GM21576 (cell line): ENCODE data around the gene PPP1R1B.
"Not testable (repeated sequence)": the region's sequence is repeated elsewhere in the genome, so short reads cannot be mapped to it uniquely, and the experiment has no call there.

Source experiments
- ATAC-seq: cut with Tn5 transposase; IDR thresholded peaks from one replicate; pipeline ENCODE4 v1.9.1; 2021; ENCODE audit warnings: mild to moderate bottlenecking, moderate library complexity; ENCODE audit not compliant: unreplicated experiment

PPP1R1B gene

DNA sequence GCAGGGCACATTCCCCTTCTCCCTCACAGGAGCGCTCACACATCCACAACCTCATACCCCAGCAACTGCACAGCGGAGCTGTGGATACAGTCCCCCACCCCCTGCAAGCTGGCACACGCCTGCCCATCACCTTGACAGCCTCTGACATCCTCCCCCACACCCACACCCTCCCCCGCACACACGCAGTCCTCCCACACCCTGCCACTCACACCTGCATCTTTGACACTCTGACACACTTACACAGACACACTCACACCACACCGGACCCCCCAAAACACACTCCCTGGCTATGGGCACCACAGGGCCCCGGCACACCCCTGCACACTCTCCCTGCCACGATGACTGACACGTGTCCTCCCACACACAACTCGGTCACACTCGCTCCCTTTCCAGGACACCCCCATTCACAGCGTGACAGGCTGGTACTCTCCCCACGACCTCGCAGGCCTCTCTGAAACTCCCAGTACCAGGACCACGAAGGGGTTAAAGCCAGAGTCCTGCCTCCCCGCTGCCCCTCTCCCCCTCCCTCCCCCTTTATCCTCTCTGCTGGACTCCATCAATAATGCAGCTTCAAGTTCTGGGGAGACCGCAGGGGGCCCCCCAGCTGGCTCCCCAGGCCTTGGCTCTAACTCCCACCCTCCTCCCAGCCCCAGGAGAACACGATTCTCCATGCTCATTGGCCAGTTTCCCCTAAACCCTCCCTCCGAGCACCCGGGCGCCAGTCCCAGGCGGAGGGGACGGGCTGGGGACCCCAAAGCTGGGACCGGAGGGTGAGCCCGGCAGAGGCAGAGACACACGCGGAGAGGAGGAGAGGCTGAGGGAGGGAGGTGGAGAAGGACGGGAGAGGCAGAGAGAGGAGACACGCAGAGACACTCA, at the start of gene PPP1R1B:
Gene PPP1R1B (plus strand): TSS at position 782 of the 876 bp plus-strand sequence. CDS start 441 bp downstream, outside the sequence.
- ATAC-seq = no peak

DNA sequence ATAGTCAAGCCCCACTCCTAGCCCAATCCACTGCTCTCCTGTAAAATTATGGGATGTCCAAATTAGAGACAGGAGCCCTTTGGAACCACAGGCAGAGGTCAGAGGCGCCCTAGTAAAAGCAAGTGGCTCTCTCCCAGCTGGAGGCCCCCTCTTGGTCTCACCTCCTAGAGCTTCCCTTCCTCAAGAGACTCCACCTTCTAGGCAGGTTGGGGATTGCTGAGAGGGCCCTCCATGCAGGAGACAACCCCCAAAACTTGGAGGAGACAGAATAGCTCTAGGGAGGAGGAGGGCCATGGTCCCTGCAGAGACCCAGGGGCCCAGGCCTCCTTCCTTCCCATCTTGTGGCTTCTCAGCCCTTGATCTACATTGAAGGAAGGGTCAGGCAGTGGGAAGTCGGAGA, 48.5 kb upstream of the PPP1R1B start:
- ATAC-seq = no peak

DNA sequence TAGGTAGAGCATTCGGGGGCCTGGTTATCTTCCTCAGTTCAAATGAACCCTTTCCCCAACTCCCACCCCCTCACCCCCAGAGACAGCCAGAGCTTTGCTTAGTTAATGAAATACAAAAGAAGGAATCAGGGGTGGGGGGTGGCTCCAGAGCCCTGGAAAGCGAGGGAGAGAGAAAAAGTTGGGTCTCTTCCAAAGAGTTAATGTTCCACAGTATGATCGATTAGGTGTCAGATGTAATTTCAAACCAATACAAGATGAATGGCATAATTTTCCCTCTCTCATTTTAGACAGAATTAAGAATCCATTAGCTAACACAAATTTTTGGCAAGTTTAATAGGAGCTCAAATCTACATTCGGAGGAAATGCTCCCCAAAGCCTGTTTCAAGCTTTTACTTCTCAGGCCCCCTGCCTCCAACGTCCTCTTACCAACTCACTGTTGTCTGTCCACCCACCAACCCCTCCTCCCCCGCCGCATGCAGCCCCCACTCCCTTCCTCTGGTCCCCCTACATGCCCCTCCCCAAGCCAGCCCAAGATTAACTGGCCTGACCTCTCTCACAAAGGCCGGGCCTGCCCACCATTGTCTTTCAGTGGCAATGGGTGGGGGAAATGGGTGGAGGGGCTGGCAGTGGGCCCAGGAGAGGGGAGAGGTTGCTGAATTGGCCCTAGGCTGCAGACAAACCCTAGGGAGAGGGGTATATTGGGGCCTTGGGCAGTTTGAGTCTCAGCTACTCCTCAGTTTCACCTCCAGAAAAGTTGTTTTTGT, 47.3 kb upstream of the PPP1R1B start:
- ATAC-seq = no peak

DNA sequence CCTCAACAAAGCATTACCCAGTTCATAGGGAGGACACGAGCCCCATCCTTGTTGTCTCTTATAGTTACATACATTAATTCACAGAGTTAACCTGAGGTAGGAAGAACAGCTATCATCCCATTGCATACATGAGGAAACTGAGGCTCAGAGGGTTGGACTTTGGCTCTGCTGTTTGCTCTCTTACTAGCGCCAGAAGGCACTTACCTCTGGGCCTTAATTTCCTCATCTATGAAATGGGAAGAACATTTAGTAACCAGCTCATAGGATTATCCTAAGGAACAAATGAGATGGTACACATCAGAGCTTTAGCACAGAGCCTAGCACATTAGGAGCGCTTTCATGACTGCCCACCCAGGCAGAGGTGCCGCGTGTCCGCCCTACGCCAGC, 46.7 kb upstream of the PPP1R1B start:
- ATAC-seq = no peak

DNA sequence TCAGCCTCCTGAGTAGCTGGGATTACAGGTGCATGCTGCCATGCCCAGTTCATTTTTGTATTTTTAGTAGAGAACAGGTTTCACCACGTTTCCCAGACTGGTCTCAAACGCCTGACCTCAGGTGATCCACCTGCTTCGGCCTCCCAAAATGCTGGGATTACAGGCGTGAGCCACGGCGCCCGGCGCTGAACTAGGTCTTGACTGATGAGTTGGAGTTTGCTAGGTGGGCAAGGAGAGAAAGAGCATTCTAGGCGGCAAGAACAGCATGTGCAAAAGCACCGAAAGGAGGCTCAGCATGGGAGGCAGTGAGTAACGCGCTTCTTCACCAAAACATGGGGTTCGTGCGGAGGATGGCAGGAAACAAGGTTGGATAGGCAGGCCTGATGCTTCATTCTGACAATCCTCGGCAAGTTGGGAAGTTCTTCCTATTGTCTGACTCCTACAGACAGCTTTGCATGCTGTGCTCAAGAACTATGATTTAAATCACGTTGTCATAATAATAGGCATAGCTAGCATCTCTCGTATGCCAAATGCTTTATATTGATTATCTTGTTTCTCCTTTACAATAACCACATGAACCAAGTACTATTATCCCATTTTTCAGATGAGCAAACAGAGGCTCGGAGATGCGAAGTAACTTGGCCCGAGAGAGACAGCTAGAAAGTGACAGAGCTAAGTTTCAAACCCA, 45.5 kb upstream of the PPP1R1B start:
- ATAC-seq = no peak

DNA sequence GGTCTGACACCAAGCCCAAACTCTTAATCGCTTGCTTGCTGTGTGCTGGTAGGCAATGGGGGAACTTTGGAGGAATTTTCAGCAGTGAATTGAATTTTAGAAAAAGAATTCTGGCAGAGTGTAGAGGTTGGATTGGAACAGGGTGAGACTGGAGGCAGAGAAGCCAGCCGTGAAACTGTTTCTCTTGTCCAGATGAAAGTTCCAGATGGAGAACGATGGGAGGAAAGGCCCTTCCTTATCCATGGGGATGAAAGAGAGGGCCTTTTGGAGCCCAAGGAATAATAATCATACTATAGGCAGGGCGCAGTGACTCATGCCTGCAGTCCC, 45.0 kb upstream of the PPP1R1B start:
- no peak for ATAC-seq

DNA sequence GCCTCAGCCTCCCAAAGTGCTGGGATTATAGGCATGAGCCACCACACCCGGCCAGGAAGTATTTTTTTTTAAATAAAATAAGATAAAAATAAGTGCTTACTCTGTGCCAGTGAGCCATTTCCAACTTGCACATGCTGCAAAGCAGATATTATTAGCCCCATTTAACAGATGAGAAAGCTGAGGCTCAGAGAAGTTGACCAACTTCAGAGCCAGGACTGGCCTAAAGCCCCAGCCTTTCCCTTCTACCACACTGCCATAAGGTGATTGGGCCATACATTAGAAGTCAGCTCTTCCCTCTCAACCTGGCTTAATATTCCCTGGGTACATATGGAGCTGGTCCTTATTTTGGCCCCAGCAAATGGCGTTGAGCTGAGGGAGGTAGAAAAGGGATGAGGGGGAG, 44.1 kb upstream of the PPP1R1B start:
- no peak for ATAC-seq

DNA sequence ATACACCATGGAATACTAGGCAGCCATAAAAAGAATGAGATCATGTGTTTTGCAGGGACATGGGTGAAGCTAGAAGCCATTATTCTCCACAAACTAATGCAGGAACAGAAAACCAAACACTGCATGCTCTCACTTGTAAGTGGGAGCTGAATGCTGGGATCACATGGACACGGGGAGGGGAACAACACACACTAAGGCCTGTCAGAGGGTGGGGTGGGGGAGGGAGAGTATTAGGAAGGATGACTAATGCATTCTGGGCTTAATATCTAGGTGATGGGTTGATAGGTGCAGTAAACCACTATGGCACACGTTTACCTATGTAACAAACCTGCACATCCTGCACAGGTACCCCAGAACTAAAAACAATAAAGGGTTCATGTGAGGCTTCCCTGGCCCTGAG, 36.6 kb upstream of the PPP1R1B start:
- not testable (repeated sequence) for ATAC-seq

DNA sequence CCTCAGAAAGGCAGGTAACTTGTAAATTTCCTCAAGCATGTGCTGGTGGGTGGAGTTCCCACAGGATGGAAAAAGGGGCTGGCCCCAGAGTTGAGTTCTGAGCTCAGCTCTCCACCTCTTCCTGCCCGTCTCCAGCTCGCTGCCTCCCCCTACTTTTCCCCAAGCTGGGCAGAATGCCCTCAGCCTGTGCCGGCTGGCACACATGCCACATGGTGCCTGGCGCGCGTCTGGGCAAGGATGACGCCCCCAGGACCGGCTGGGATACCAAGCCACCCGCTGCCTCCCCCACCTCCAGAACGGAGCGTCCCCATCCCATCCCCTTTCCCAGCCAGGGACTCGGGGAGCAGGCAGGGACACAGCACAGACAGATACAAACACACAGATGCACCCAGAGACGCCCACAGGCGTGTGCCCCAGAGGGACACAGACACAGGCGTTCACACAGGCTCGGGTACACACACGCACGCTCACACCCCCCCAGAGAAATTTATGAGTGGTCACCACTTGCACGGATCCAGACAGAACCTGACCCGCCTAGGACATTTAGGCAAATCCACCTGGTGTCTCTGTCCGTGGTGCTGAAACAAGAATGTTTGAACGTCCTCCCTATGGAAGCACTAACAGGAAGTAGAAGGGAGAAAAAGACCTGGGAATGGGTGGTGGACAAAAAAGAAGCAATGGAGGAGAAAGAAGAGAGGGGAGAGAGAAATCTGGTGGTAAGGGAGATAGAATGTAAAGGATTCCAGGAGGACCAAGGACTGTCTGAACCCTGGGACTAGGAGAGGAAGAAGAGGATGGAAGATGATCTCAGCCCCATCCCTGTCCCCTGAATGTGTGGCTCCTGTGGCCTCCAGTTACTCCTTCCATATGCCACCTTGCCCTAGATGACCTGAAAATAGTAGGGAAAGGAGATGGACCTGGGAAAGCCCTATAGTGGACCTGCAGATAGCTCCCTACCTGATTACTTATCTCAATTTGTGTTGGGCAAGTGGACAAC, 34.5 kb upstream of the PPP1R1B start:
- ATAC-seq = no peak

GRCh38 chr17:39593371-39593770, 33.4 kb upstream of the PPP1R1B start:
- ATAC-seq = no peak

DNA sequence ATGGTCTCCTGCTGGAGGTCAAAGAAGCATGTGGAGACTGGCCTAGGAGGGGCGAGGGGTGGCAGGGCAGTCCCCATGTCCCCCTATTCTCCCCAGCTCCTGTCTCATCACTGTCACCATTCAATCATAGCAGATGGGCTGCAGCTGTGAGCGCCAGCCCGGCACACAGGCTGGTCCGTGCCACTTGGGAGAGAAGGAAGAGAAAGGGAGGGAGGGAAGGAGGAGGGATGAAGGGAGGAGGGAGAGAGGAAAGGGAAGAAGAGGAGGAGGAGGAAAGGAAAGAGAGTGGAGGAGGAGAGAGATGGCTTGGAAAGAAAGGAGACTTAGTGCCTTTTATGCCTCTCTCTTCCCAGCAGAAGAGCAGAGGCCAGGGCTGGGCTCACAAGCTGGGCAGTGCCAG, 31.5 kb upstream of the PPP1R1B start:
- ATAC-seq = no peak

DNA sequence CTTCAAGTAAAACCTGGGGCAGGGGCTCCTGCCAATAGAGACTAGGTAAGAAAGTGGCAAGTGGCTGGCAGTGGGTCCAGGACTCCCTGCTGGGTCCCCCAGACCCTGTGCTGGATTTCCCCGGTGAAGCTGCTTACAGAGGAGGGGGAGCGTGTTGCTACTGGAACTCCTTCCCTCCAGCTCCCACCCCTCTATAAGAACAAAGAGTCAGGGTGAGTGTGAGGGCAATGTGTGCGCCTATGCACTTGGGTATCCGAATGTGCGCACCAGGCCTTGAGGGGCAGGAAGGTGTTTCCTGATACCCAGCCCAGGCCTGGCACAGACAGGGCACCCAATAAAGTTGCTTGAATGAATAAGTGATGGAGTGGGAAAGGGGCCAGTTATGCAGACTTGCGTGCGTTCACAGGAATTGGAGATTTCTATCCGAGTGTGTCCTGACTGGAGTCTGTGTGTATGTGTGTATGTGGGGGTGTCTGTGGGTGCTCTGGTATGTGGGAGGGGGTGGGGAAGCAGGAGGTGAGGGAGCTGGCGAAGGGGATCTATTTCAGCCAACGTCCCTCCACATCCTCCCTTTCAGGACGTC, 30.7 kb upstream of the PPP1R1B start:
- no peak for ATAC-seq

DNA sequence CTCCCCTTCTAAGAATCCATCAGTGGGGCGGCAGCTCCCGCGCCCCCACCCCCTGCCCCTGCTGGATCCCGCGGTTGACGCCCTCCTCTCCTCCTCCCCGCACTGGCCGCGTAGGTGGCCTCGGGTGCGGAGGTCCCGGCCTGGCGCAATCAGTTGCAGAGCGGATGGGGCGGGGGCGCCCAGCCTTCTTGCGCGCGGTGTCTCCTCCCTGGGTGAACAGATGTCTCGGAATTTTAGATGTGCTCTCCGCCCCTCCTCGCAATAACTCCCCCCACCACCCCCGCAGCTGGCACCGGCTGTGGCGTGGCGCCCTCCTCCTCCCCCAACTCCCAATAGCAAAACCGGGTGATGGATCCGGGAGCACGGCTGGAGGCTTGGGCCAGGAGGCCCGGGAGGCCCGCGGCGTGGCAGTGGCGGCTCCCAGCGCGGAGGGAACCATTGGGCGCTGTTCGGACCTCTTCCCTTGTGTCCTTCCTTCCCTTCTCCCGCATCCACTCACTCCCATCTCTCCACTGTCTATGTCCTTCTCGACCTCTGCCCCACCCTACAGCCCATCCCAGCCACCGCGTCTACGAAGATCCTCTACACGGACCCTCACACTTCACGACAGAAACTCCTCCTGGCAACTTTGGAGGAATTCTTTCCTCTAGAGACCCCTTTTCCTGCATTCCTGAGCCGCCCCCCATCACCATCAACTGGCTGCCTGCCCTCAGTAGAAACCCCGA, 30.0 kb upstream of the PPP1R1B start:
- no peak for ATAC-seq

DNA sequence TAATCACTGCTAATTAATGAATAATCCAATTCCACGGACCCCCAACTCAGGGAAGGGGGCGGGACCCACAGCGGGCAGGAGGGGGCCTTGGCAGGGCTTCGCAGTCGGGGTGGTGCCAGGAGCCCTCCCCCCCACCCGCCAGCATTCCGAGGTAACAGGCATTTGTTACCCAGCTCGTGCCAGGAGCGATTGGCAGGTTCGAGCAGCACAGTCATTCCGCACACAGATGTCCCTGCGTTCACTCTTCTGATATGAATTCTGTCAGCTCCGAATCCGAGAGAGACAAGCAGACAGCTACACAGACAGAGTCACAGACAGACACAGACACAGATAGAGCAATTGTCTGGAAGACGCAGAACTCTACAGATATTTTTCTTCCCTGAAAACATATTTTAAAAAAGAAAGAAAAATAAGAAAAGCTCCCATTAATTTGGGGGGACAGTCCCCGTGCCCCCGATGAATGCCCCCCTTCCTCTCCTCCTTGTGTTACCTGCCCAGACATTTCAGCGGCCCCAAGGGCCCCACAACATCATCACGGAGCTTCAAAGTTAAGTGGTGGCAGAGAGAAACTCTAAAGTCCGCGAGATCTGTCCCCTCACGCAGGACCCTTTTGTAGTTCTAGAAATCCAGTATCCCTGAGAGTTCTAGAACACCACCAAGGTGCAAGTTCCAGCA, 29.2 kb upstream of the PPP1R1B start:
- ATAC-seq = no peak

GRCh38 chr17:39598047-39598481, 28.7 kb upstream of the PPP1R1B start:
- no peak for ATAC-seq

- no peak for ATAC-seq
Measured at GRCh38 chr17:39598630-39599003, 28.1 kb upstream of the PPP1R1B start.

DNA sequence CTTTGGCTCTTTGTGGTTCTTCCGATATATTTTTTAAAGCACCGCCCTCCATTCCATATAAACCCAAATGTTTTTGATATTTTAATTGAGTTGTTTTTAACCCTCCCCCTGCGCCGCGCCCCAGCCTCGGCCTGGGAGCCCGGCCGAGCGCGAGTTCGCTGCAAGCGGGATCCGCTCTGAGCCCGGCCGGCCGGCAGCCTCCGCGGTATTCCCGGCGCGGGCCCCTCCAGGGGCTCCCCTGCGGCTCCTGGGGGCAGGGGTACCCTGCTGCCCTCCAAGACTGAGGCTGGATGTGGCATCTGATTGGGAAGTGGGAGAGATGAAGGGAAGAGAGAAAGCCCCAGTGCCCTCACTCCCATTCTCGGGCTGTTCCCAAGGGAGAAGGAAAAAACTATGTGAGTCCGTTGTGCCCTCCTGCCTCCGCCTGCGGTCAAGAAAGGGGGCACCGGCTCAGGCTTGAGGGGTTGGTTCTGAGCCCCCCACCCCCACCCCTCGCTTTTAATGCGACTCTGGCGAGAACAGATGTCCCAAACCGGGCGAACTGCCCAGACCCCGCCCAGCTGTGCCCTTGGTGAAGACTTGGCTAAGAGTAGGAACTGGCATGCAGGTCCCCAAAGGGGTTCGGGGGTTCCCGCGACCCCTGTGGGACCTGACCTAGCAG, 27.6 kb upstream of the PPP1R1B start:
- ATAC-seq = no peak

DNA sequence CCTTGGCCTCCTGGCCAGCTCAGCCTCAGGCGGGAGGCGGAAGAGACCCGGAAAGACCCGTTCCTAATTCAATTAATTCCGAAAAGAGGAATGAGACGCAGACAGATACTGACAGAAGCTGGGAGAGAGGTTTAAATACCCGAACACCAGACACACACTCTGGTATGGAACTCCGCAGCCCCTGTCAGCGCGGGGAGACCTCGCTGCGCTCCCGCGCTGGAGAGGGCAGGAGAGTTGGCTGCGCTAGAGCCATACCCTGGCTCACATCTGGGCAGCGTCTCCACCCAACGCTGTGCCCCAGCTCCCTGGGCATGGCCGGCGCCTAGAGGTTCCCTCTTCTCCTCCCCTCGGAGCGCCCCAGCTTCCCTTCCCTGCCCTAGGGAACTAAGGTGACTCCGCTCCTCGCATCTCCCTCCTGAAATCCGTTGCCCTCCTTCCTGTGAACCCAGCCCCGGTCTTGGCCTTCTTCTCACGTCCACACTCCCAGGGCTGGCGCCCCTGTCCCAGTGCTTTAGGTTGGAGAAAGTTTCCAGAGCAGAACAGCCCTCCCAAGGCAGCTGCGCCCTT, 27.0 kb upstream of the PPP1R1B start:
- no peak for ATAC-seq
